Liver (tissue), 9 donors: ENCODE measurements around the gene NUDT21. TPM values are rescaled to one million over a fixed set of nuclear protein-coding genes. Genes with fewer than 3 reads are reported as not detected.

Source experiments
- DNase-seq: peaks from one replicate; pipeline ENCODE4 v3.0.0-alpha.2; 2017; ENCODE audit warnings: low spot score
- H3K27ac ChIP-seq, 2 donors: one replicate each; pipeline ENCODE4 v1.7.0; 2013; ENCODE audit warnings: inconsistent platforms in 2 of 2, low read length in 2 of 2, control low read depth in 1 of 2, low read depth in 1 of 2, mild to moderate bottlenecking in 1 of 2
- H3K27me3 ChIP-seq, 4 donors: one replicate each; pipeline versions ENCODE4 v1.6.1 to v1.7.0; 2013; ENCODE audit warnings: low read length in 3 of 4, inconsistent platforms in 1 of 4, mild to moderate bottlenecking in 1 of 4, moderate library complexity in 1 of 4; ENCODE audit not compliant: control insufficient read depth in 4 of 4, insufficient read depth in 4 of 4
- H3K36me3 ChIP-seq, 4 donors: one replicate each; pipeline versions ENCODE4 v1.6.1 to v1.7.0; 2013; ENCODE audit warnings: low read length in 3 of 4, mild to moderate bottlenecking in 3 of 4, low read depth in 1 of 4, moderate library complexity in 1 of 4; ENCODE audit not compliant: control insufficient read depth in 4 of 4, insufficient read depth in 3 of 4
- H3K4me1 ChIP-seq, 4 donors: one replicate each; pipeline versions ENCODE4 v1.6.1 to v1.7.0; 2013; ENCODE audit warnings: low read length in 3 of 4, mild to moderate bottlenecking in 3 of 4, moderate library complexity in 1 of 4; ENCODE audit not compliant: control insufficient read depth in 4 of 4, insufficient read depth in 4 of 4
- H3K4me3 ChIP-seq, 3 donors: one replicate each; pipeline versions ENCODE4 v1.6.1 to v1.7.0; 2013; ENCODE audit warnings: low read length in 3 of 3, control low read depth in 1 of 3, low read depth in 1 of 3, mild to moderate bottlenecking in 1 of 3
- H3K9ac ChIP-seq, 2 donors: one replicate each; pipeline ENCODE4 v1.7.0; 2013; ENCODE audit warnings: low read length in 2 of 2, mild to moderate bottlenecking in 2 of 2, moderate library complexity in 2 of 2, control low read depth in 1 of 2, low read depth in 1 of 2
- H3K9me3 ChIP-seq, 4 donors: one replicate each; pipeline versions ENCODE4 v1.6.1 to v1.7.0; 2013; ENCODE audit warnings: low read length in 3 of 4; ENCODE audit not compliant: control insufficient read depth in 4 of 4
- FOXA1 ChIP-seq: IDR thresholded peaks from 2 replicates; pipeline ENCODE4 v1.6.1; 2016; ENCODE audit warnings: antibody characterized with exemption
- FOXA2 ChIP-seq: IDR thresholded peaks from 2 replicates; pipeline ENCODE4 v1.6.1; 2016; ENCODE audit warnings: antibody characterized with exemption
- GABPA ChIP-seq, 2 donors: IDR thresholded peaks in 1 of 2; conservative IDR thresholded peaks in 1 of 2; 2 replicates each; pipeline ENCODE4 v1.6.1; 2016; ENCODE audit warnings: antibody characterized with exemption in 2 of 2, mild to moderate bottlenecking in 1 of 2, moderate library complexity in 1 of 2
- HNF4A ChIP-seq, 2 donors: conservative IDR thresholded peaks; 2 replicates each; pipeline ENCODE4 v1.6.1; 2016; ENCODE audit warnings: antibody characterized with exemption in 2 of 2, mild to moderate bottlenecking in 2 of 2
- HNF4G ChIP-seq: IDR thresholded peaks from 2 replicates; pipeline ENCODE4 v1.6.1; 2016; ENCODE audit warnings: antibody characterized with exemption
- JUND ChIP-seq, 2 donors: IDR thresholded peaks; 2 replicates each; pipeline ENCODE4 v1.6.1; 2016; ENCODE audit warnings: antibody characterized with exemption in 2 of 2
- NR2F2 ChIP-seq: IDR thresholded peaks from 2 replicates; pipeline ENCODE4 v1.6.1; 2016; ENCODE audit warnings: antibody characterized with exemption
- RAD21 ChIP-seq, 2 donors: IDR thresholded peaks; 2 replicates each; pipeline ENCODE4 v1.6.1; 2016; ENCODE audit warnings: antibody characterized with exemption in 2 of 2, mild to moderate bottlenecking in 2 of 2
- RXRA ChIP-seq, 2 donors: IDR thresholded peaks; 2 replicates each; pipeline ENCODE4 v1.6.1; 2017 to 2018; ENCODE audit warnings: antibody characterized with exemption in 2 of 2, mild to moderate bottlenecking in 1 of 2
- TAF1 ChIP-seq: conservative IDR thresholded peaks from 2 replicates; pipeline ENCODE4 v1.6.1; 2016; ENCODE audit warnings: antibody characterized with exemption, mild to moderate bottlenecking
- YY1 ChIP-seq: IDR thresholded peaks from 2 replicates; pipeline ENCODE4 v1.6.1; 2016; ENCODE audit warnings: antibody characterized with exemption, mild to moderate bottlenecking
- WGBS: extraction: QIAGEN DNeasy Blood & Tissue Kit; methylation state at CpG from one replicate; pipeline ENCODE4 v1.1.7; 2013; 5-methylcytosine and 5-hydroxymethylcytosine counted together
- polyA plus RNA-seq, 2 donors: library from polyadenylated mRNA; stranded (reverse) in 1 of 2; unstranded in 1 of 2; fragments of 200-250 nt in 1 of 2; fragments of >200 nt in 1 of 2; fragmentation: Nextera tagmentation in 1 of 2; extraction: Ambion mirVana in 1 of 2; gene quantifications; one replicate each; pipeline versions ENCODE4 v1.2.1 to v1.2.3, GENCODE V29; 2013 to 2015
- total RNA-seq, 2 donors: library from RNA; depleted of rRNA; stranded (reverse); fragments of >200 nt; gene quantifications; one replicate each; pipeline ENCODE4 v1.2.3, GENCODE V29; 2014
- TF ChIP-seq, protein P1 (sequence below): IDR thresholded peaks from 2 replicates; pipeline ENCODE4 v1.6.1; 2016; ENCODE audit warnings: antibody characterized with exemption
- TF ChIP-seq, protein P2 (sequence below): IDR thresholded peaks from 2 replicates; pipeline ENCODE4 v1.6.1; 2016; ENCODE audit warnings: antibody characterized with exemption
- TF ChIP-seq, protein P3 (sequence below): IDR thresholded peaks from 2 replicates; pipeline ENCODE4 v1.6.1; 2016; ENCODE audit warnings: antibody characterized with exemption, mild to moderate bottlenecking
- TF ChIP-seq, protein P4 (sequence below): IDR thresholded peaks from 2 replicates; pipeline ENCODE4 v1.6.1; 2016; ENCODE audit warnings: antibody characterized with exemption
- TF ChIP-seq, protein P5 (sequence below): fragments of 150-350 bp; IDR thresholded peaks from 2 replicates; pipeline ENCODE4 v1.5.1; 2017; ENCODE audit warnings: improper control_type of control experiment, low read depth, low read length; ENCODE audit not compliant: missing input control
- donor health status: healthy.
- donor health status: healthy.
- donor health status: healthy.
- donor health status: healthy.
- donor health status: healthy.

NUDT21 gene
- total and polyA plus RNA-seq, 4 donors, result 19.3 to 43.9 (median 27.2) TPM

DNA sequence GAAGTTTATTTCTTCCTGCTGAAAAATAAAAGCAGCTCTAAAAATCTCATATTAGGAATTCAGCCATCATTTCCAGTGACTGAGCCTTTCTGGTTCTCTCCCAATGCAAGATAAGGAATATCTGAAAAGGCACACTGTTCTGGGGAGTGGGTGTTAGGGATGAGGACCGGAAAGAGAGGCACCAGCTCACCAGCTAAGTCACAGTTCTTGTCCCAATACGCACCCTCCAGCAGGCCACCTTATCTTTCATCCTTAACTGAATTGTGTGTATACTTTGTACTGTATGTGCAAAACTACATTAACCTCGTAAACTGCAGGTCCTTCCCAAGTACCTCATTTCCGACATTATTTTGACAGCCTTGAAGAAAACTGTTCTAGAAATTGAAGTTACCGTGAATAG, 36.8 kb downstream of the NUDT21 start:
- Histone ChIP-seq H3K27ac (no peak overlapping the region), H3K4me3 (no peak overlapping the region), H3K36me3 (peaks cover 2 to 13% (median 10%) of the 10 kb centered on the region in 4 donors), H3K4me1 (peaks cover 4 to 18% (median 6%) of the 10 kb centered on the region in 4 donors), H3K27me3 (no peaks in the 10 kb centered on the region), H3K9ac (peak overlapping the region in 1 of 2 donors; percentile 6), H3K9me3 (no peaks in the 10 kb centered on the region)
- TF ChIP-seq RAD21 (IDR thresholded peaks at IDR 0.05) (no peak), FOXA2 (no peak), YY1 (no peak), TAF1 (no peak), JUND (IDR thresholded peaks at IDR 0.05) (no peak), HNF4G (no peak), GABPA (IDR thresholded peaks at IDR 0.05 in 1 of 2, conservative IDR thresholded peaks at IDR 0.05 in 1 of 2) (no peak), NR2F2 (no peak), RXRA (IDR thresholded peaks at IDR 0.05) (no peak), FOXA1 (no peak)
- TF ChIP-seq, protein P1, sequence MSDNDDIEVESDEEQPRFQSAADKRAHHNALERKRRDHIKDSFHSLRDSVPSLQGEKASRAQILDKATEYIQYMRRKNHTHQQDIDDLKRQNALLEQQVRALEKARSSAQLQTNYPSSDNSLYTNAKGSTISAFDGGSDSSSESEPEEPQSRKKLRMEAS, result no peak
- TF ChIP-seq, protein P2, sequence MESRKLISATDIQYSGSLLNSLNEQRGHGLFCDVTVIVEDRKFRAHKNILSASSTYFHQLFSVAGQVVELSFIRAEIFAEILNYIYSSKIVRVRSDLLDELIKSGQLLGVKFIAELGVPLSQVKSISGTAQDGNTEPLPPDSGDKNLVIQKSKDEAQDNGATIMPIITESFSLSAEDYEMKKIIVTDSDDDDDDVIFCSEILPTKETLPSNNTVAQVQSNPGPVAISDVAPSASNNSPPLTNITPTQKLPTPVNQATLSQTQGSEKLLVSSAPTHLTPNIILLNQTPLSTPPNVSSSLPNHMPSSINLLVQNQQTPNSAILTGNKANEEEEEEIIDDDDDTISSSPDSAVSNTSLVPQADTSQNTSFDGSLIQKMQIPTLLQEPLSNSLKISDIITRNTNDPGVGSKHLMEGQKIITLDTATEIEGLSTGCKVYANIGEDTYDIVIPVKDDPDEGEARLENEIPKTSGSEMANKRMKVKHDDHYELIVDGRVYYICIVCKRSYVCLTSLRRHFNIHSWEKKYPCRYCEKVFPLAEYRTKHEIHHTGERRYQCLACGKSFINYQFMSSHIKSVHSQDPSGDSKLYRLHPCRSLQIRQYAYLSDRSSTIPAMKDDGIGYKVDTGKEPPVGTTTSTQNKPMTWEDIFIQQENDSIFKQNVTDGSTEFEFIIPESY, result no peak
- TF ChIP-seq, protein P3, sequence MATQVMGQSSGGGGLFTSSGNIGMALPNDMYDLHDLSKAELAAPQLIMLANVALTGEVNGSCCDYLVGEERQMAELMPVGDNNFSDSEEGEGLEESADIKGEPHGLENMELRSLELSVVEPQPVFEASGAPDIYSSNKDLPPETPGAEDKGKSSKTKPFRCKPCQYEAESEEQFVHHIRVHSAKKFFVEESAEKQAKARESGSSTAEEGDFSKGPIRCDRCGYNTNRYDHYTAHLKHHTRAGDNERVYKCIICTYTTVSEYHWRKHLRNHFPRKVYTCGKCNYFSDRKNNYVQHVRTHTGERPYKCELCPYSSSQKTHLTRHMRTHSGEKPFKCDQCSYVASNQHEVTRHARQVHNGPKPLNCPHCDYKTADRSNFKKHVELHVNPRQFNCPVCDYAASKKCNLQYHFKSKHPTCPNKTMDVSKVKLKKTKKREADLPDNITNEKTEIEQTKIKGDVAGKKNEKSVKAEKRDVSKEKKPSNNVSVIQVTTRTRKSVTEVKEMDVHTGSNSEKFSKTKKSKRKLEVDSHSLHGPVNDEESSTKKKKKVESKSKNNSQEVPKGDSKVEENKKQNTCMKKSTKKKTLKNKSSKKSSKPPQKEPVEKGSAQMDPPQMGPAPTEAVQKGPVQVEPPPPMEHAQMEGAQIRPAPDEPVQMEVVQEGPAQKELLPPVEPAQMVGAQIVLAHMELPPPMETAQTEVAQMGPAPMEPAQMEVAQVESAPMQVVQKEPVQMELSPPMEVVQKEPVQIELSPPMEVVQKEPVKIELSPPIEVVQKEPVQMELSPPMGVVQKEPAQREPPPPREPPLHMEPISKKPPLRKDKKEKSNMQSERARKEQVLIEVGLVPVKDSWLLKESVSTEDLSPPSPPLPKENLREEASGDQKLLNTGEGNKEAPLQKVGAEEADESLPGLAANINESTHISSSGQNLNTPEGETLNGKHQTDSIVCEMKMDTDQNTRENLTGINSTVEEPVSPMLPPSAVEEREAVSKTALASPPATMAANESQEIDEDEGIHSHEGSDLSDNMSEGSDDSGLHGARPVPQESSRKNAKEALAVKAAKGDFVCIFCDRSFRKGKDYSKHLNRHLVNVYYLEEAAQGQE, result no peak
- TF ChIP-seq, protein P4, sequence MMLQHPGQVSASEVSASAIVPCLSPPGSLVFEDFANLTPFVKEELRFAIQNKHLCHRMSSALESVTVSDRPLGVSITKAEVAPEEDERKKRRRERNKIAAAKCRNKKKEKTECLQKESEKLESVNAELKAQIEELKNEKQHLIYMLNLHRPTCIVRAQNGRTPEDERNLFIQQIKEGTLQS, result no peak
- TF ChIP-seq, protein P5, sequence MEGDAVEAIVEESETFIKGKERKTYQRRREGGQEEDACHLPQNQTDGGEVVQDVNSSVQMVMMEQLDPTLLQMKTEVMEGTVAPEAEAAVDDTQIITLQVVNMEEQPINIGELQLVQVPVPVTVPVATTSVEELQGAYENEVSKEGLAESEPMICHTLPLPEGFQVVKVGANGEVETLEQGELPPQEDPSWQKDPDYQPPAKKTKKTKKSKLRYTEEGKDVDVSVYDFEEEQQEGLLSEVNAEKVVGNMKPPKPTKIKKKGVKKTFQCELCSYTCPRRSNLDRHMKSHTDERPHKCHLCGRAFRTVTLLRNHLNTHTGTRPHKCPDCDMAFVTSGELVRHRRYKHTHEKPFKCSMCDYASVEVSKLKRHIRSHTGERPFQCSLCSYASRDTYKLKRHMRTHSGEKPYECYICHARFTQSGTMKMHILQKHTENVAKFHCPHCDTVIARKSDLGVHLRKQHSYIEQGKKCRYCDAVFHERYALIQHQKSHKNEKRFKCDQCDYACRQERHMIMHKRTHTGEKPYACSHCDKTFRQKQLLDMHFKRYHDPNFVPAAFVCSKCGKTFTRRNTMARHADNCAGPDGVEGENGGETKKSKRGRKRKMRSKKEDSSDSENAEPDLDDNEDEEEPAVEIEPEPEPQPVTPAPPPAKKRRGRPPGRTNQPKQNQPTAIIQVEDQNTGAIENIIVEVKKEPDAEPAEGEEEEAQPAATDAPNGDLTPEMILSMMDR, result no peak
- 91% methylated on average over 5 of the region's 5 CpGs for WGBS
- no peak for DNase-seq

DNA sequence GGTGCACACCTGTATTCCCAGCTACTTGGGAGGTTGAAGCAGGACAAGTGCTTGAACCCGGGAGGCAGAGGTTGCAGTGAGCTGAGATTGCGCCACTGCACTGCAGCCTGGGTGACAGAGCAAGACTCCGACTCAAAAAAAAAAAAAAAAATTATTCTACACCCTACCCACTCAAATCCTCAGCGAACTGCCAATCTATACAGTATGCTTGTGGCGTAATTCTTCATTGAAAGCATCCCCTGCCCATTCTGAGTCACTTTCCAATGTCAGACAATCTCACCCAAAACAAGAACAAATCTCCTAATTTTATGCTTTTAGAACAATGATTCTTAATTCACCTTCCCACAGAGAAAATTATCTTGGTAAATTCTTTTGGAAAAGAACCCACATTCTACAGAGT, 37.8 kb downstream of the NUDT21 start:
- Histone ChIP-seq H3K36me3 (peaks cover 4 to 13% (median 10%) of the 10 kb centered on the region in 4 donors), H3K4me1 (peaks cover 8 to 28% (median 12%) of the 10 kb centered on the region in 4 donors), H3K27ac (no peak overlapping the region), H3K9ac (no peak overlapping the region), H3K9me3 (no peaks in the 10 kb centered on the region), H3K27me3 (no peaks in the 10 kb centered on the region), H3K4me3 (no peak overlapping the region)
- no peak for DNase-seq
- 83% methylated on average over 5 of the region's 5 CpGs for WGBS
- TF ChIP-seq TAF1 (no peak), YY1 (no peak), RXRA (IDR thresholded peaks at IDR 0.05) (no peak), HNF4A (conservative IDR thresholded peaks at IDR 0.05) (no peak)
- TF ChIP-seq, protein P4, result no peak
